Heart left ventricle (tissue), 13 donors: Measurements from ENCODE around the gene SLC34A3.

Experiments used
- POLR2A ChIP-seq, 2 donors: fragments of 450-650 bp; IDR thresholded peaks; one replicate each; pipeline ENCODE4 v1.6.1; 2017; ENCODE audit warnings: antibody characterized with exemption in 2 of 2, mild to moderate bottlenecking in 2 of 2, moderate library complexity in 2 of 2
- TF ChIP-seq, protein P1 (sequence below), 12 donors: fragments of 200-600 bp; sonication (generic) in 4 of 12; IDR thresholded peaks; one replicate each; pipeline versions ENCODE4 v1.5.0 to v1.8.0; 2018 to 2022; ENCODE audit warnings: antibody characterized with exemption in 12 of 12, mild to moderate bottlenecking in 5 of 12
- donor health status: ischemic (EF 13 %, LVEDD 7.1; RV severe dilation, severe dysfunction).
- donor health status: DM: no; HTN: yes; CAD: no.
- donor health status: DM: no; HTN: no; CAD: no.
- donor health status: ischemic (EF 25% LVEDD 6.9; RV normal size, moderate dysfunction).
- donor health status: ischemic (EF 25% LVEDD 5.7; RV mildly dilated, moderate dysfunction).
- donor health status: ischemic (EF 35%, LVEDD 5.7; RV mildly dilated, moderate dysfunction).
- donor health status: nonischemic (EF 11% LVEDD 7.7; RV severe dilation, severe dysfunction).
- donor health status: DM: yes; HTN: yes; CAD: no.
- donor health status: PGD.
- donor health status: ischemic (EF 29% LVEDD 5.4; RV normal size, mild dysfunction).
- donor health status: nonischemic (EF 23%, LVEDD 6.1; RV moderate dilation, normal function).

GRCh38 chr9:137273611-137274320 lies 43.1 kb downstream of the SLC34A3 start:
- TF ChIP-seq, protein P1, sequence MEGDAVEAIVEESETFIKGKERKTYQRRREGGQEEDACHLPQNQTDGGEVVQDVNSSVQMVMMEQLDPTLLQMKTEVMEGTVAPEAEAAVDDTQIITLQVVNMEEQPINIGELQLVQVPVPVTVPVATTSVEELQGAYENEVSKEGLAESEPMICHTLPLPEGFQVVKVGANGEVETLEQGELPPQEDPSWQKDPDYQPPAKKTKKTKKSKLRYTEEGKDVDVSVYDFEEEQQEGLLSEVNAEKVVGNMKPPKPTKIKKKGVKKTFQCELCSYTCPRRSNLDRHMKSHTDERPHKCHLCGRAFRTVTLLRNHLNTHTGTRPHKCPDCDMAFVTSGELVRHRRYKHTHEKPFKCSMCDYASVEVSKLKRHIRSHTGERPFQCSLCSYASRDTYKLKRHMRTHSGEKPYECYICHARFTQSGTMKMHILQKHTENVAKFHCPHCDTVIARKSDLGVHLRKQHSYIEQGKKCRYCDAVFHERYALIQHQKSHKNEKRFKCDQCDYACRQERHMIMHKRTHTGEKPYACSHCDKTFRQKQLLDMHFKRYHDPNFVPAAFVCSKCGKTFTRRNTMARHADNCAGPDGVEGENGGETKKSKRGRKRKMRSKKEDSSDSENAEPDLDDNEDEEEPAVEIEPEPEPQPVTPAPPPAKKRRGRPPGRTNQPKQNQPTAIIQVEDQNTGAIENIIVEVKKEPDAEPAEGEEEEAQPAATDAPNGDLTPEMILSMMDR (IDR thresholded peaks at IDR 0.05), result no peak
- no peak for TF ChIP-seq POLR2A (IDR thresholded peaks at IDR 0.05)
